Activated CD4-positive, alpha-beta T cell treated with anti-CD3 and anti-CD28 coated beads, Interleukin-2, amount 50 U/mL, for 24 hours (primary cell): ENCODE measurements around the gene TMEM45B.

Experiments
- DNase-seq, 2 donors: peaks; one replicate each; pipeline ENCODE4 v3.0.0-alpha.2; 2020; ENCODE audit warnings: low read depth in 1 of 2, low spot score in 1 of 2

Gene TMEM45B

DNA sequence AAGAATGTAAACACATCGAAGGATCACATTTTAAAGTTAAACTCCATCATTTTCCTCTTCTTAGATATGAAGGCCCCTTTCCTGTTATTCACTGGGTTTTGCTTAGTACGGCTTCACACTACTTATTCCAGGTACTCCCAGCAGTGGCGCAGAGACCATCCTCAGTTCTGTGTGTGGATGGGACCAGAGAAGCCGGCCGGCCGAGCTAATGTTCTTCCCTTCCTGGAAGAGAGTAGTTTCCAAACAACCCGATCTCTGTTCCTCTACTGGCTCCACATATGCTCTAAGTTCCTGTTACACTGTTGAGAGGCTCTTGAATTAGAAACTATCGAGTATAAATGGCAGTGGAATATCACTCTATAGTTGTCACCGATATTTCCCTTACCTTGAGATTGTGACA, 80.4 kb downstream of the TMEM45B start:
- DNase-seq, result no peak

DNA sequence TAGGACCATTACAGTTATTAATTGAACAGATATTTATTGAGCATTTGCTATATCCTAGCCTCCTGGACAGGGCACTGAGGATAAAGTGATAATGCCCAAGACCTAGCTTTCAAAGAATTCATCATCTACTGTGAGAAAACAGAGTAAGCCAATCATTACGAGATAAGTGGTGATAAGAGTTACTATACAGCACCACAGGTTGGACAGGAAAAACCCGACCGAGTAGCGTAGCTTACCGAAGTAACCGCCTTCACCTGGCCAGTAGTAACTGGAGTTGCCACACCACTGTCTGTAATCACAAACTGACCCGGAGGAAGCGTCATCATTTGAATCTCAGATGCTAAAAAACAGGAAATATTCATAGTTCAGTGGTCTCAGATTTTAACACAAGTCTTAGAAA, 89.8 kb downstream of the TMEM45B start:
- DNase-seq, result no peak
